Anterior cingulate cortex (tissue), 58 donors: ENCODE data around the gene ZNF555.

Source experiments
- DNase-seq, 58 donors: peaks; one replicate each; lab custom pipeline; 2025; lab: John Stamatoyannopoulos, UW

ZNF555 gene

DNA sequence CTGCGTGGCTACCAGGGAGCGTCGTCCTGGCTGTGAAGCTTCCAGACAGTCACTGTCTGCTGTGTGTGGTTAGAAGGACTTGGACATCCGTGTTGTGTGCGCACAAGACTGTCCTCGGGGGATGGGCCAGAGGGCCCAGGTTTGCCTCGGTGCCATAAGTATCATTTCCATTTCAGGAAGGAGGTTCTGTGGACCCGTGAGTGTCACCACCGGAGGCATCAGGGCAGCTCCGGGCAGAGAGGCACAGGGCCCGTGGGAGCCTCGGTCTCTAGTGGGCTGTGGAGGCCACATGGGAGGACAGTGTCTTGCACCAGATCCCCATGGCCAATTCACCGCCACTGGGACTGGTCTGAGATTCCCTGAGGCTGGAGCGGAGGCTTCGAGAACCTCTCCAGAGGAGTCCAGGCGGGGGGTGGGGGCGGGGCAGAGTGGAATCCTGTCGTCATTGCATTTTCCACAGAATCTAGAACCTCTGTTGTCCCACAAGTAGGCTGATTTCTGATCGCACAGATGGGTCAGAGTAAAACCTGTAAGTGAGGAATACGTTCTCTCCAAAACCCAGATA lies 65.4 kb downstream of the ZNF555 start:
- DNase-seq = no peak
